ENCODE data around the gene C4A. TPM values are rescaled to one million over a fixed set of nuclear protein-coding genes. Genes with fewer than 3 reads are reported as not detected.

C4A gene
- total RNA-seq, 1 experiment from 2014 or later: 4.3 TPM

DNA sequence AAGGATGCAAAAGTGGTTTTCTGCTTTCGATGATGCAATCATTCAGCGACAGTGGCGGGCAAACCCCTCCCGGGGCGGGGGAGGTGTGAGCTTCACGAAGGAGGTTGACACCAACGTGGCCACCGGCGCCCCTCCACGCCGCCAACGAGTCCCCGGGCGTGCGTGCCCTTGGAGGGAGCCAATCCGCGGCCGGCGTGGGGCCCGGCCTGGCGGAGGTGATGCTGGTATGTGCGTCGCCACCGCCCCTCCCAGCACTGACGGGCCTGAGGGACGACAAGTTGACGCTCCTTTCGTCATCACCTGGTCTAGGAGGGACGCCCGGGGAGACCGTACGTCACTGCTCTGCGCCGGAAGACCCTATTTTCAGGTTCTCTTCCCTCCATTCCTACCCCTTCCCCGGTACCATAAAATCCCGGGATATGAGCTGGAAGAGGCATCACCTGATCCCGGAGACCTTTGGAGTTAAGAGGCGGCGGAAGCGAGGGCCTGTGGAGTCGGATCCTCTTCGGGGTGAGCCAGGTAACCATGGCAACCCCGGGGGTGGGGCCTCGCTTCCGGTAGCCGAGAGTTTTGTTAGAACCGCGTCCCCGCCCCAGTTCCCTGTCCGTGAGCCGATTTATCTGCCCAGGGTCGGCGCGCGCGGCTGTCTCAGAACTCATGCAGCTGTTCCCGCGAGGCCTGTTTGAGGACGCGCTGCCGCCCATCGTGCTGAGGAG is 9.7 kb upstream of the C4A start, which contains the start of gene DXO:
TSS of gene DXO (minus strand) at position 146 of the 716 bp plus-strand sequence. CDS start 463 bp downstream, outside the sequence.
- TF ChIP-seq, protein P1, sequence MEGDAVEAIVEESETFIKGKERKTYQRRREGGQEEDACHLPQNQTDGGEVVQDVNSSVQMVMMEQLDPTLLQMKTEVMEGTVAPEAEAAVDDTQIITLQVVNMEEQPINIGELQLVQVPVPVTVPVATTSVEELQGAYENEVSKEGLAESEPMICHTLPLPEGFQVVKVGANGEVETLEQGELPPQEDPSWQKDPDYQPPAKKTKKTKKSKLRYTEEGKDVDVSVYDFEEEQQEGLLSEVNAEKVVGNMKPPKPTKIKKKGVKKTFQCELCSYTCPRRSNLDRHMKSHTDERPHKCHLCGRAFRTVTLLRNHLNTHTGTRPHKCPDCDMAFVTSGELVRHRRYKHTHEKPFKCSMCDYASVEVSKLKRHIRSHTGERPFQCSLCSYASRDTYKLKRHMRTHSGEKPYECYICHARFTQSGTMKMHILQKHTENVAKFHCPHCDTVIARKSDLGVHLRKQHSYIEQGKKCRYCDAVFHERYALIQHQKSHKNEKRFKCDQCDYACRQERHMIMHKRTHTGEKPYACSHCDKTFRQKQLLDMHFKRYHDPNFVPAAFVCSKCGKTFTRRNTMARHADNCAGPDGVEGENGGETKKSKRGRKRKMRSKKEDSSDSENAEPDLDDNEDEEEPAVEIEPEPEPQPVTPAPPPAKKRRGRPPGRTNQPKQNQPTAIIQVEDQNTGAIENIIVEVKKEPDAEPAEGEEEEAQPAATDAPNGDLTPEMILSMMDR (conservative IDR thresholded peaks at IDR 0.05): no peak
- Histone ChIP-seq H4K91ac (ENCODE audit: insufficient read length, low read depth, low read length) (peak within 1 kb of the TSS; percentile 2), H2BK12ac (ENCODE audit: insufficient read length, low read depth, low read length) (peak within 1 kb of the TSS; percentile 18), H2BK120ac (ENCODE audit: low read depth, low read length, poor library complexity, severe bottlenecking) (no peak within 1 kb of the TSS), H3K27ac (ENCODE audit: insufficient read length, low read depth, low read length) (peak within 1 kb of the TSS; percentile 16), H3K56ac (ENCODE audit: insufficient read length, low read depth, low read length) (no peak within 1 kb of the TSS), H3K4ac (ENCODE audit: low read depth, low read length) (0 out of 2 replicates have a peak within 1 kb of the TSS, but pooled peaks have one; percentile 3), H4K8ac (replicated peaks; ENCODE audit: insufficient read length, low read depth, low read length) (no peak within 1 kb of the TSS), H3T11ph (ENCODE audit: low read length) (no peak within 1 kb of the TSS), H3K4me2 (ENCODE audit: insufficient read depth, insufficient read length, low read length) (peak within 1 kb of the TSS; percentile 94), H3K14ac (ENCODE audit: insufficient read depth, low read length) (peak within 1 kb of the TSS; percentile 56; the same call in 1 of the 2 replicates), H3K79me1 (ENCODE audit: insufficient read depth, low read depth, low read length, poor library complexity, severe bottlenecking) (no peaks in the 10 kb centered on the region), H4K5ac (ENCODE audit: insufficient read length, low read depth, low read length) (peak within 1 kb of the TSS; percentile 13), H4K20me1 (ENCODE audit: control insufficient read depth, insufficient read depth, insufficient read length) (no peaks in the 10 kb centered on the region), H3K27me3 (ENCODE audit: insufficient read depth, low read length) (no peaks in the 10 kb centered on the region), H3K23me2 (ENCODE audit: insufficient read length, low read depth, low read length, poor library complexity, severe bottlenecking) (peaks cover 6% of the 10 kb centered on the region), H3K23ac (ENCODE audit: insufficient read length, low read depth, low read length) (no peak within 1 kb of the TSS), H2BK5ac (ENCODE audit: insufficient read length, low read length) (no peak within 1 kb of the TSS), H3K79me2 (ENCODE audit: insufficient read depth, low read length) (no peaks in the 10 kb centered on the region; the same call in 1 of the 2 replicates), H3K9me3 (ENCODE audit: control insufficient read depth, low read depth, low read length) (no peaks in the 10 kb centered on the region), H2AFZ (ENCODE audit: low read length) (no peak within 1 kb of the TSS), H3K18ac (ENCODE audit: insufficient read length, low read depth, low read length) (peak within 1 kb of the TSS; percentile 87), H2BK15ac (ENCODE audit: low read depth, low read length) (no peak within 1 kb of the TSS), H2AK5ac (ENCODE audit: insufficient read length, low read length) (no peak within 1 kb of the TSS), H2BK20ac (ENCODE audit: low read depth, low read length, poor library complexity, severe bottlenecking) (no peak within 1 kb of the TSS), H3K4me1 (ENCODE audit: insufficient read depth, low read length) (peaks cover 3% of the 10 kb centered on the region; the same call in 1 of the 2 replicates), H3K9ac (ENCODE audit: extremely low read depth, insufficient read length, low read length) (peak within 1 kb of the TSS; percentile 59)
- peaks cover 32 to 61% (median 56%) of the 10 kb centered on the region in 3 experiments for H3K36me3 Mint-ChIP-seq (ENCODE audit: insufficient read depth in 1 of 3, low read depth in 3 of 3)
- H3K4me3 Mint-ChIP-seq: peak within 1 kb of the TSS; percentile 91 to 97
- DNase-seq: peak; percentile 97
- peaks cover 6 to 13% of the 10 kb centered on the region in 2 experiments for H3K9me3 Mint-ChIP-seq
- peak within 1 kb of the TSS; percentile 100 for H3K27ac Mint-ChIP-seq
- H3K27me3 Mint-ChIP-seq (ENCODE audit: low read depth): no peaks in the 10 kb centered on the region; the same call in 1 of the 2 replicates
- H3K4me1 Mint-ChIP-seq: peaks cover 8 to 11% of the 10 kb centered on the region in 2 experiments
- WGBS (ENCODE audit: extremely low coverage, insufficient read length, low lambda C conversion rate): no CpG with 5 or more reads among the region's 62 CpGs

Data from H9 (cell line).